Renal pelvis (tissue), 4 donors: ENCODE measurements around the gene PAM16. TPM values are rescaled to one million over a fixed set of nuclear protein-coding genes. Genes with fewer than 3 reads are reported as not detected.
"Not testable (repeated sequence)": the region's sequence is repeated elsewhere in the genome, so short reads cannot be mapped to it uniquely, and the experiment has no call there.

Experiments used
- DNase-seq: peaks from one replicate; pipeline ENCODE4 v3.0.0-alpha.2; 2013
- polyA plus RNA-seq, 3 donors: library from polyadenylated mRNA; unstranded; fragments of 120-200 nt; gene quantifications; one replicate each; pipeline ENCODE4 v1.2.1, GENCODE V29; 2013; ENCODE audit not compliant: insufficient read length in 3 of 3

The PAM16 gene
- polyA plus RNA-seq, 3 donors = 25.3 to 33.4 (median 30.7) TPM

DNA sequence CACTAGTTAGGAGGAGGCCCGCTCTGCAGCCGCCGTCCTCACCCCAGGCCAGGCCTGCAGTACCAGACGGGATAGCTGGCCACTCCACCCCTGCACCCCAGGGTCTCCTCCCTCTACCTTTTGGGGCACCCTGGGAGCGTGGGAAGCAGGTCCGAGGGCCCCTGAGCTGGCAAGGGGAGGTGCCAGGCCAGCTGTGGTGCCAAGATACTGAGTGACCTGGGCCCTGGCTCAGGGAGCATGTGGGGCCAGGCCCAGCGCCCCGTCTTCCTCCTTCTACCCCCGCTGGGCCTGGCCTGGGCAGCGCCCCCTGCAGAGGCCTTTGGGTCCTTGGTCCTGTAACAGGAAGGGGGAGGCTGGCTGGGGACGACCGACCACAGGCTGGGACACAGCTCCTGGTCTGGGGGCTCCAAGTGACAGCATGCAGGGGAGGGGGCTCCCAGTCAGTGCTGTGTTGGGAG, 13.0 kb downstream of the PAM16 start:
- no peak for DNase-seq

DNA sequence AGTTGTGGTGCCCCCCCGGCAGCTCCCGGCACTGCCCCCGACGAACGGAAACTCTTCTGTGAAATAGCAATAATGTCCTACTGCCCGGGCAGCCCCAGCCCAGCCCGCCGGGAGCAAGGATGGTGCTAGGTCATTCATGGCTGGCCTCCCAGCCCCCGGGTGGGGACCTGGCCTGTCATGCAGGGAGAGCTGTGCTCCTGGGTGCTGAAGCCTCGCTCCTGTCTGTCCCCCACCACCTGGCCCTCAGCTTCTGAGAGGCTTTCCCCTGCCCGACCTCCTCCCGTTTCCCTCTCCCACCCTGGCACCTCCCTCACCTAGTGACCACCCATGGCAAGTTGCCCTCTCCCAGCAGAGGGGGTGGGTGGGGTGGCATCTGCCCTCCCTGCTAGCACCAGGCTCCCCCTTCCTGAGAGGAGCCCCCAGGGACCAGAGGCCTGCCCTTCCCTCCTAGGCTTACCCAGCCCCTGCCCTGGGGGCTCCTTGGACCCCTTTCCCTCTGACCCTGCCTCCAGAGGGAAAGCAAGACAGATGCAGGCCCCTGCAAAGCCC, 13.5 kb downstream of the PAM16 start:
- DNase-seq = no peak

DNA sequence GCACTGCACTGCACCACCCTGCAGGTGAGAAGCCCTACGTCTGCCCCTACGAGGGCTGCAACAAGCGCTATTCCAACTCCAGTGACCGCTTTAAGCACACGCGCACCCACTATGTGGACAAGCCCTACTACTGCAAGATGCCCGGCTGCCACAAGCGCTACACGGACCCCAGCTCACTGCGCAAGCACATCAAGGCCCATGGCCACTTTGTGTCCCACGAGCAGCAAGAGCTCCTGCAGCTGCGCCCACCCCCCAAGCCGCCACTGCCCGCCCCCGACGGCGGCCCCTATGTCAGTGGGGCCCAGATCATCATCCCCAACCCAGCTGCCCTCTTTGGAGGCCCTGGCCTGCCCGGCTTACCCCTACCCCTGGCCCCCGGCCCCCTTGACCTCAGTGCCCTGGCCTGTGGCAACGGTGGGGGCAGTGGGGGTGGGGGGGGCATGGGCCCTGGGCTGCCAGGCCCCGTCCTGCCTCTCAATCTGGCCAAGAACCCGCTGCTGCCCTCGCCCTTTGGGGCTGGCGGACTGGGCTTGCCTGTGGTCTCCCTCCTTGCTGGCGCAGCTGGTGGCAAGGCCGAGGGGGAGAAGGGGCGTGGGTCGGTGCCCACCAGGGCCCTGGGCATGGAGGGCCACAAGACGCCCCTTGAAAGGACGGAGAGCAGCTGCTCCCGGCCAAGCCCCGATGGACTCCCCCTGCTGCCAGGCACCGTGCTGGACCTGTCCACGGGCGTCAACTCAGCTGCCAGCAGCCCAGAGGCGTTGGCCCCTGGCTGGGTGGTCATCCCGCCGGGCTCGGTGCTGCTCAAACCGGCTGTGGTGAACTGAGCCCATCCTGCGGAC, 14.2 kb downstream of the PAM16 start:
- DNase-seq = no peak

DNA sequence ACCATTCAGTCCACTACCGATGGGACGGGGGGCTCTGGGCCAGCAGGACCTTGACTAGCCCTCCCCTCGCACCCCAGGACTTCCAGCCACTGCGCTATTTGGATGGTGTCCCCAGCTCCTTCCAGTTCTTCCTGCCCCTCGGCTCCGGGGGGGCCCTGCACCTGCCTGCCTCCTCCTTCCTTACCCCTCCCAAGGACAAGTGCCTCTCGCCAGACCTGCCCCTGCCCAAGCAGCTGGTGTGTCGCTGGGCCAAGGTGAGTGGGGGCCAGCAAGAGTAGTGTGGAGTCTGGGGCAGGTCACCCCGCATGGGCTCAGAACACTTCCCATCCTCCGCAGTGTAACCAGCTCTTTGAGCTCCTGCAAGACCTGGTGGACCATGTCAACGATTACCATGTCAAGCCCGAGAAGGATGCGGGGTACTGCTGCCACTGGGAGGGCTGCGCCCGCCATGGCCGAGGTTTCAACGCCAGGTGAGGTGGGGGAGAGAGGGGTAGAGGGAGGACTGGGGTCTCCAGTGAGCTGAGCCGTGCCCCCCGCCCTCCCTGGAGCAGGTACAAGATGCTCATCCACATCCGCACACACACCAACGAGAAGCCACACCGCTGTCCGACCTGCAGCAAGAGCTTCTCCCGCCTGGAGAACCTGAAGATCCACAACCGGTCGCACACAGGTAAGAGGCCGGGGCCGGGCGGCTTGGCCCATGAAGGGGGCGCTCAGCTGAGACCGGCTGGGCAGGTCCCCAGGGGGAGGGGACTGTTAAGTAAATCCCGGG, 16.2 kb downstream of the PAM16 start:
- DNase-seq = no peak

DNA sequence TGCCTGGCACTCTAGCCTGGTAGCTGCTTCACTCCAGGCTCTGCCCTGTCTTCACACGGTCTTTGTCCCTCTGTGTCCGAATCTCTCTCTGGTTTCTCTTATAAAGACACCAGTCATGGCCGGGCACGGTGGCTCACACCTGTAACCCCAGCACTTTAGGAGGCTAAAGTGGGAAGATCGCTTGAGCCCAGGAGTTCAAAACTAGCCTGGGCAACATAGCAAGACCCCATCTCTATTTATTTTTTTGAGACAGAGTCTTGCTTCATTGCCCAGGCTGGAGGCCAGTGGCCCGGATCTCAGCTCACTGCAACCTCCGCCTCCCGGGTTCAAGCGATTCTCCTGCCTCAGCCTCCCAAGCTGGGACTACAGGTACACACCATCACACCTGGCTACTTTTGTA, 17.4 kb downstream of the PAM16 start:
- not testable (repeated sequence) for DNase-seq

DNA sequence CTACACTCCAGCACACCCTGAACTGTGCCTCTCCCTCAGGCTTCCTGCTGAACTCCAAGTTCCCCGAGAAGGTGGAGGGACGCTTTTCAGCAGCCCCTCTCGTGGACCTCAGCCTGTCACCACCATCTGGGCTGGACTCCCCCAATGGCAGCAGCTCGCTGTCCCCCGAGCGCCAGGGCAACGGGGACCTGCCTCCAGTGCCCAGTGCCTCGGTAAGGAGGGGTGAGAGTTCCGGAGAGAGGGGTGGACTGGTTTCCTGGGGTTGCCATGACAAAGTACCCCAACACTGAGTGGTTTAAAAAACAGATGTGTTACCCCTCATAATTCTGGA, 17.8 kb downstream of the PAM16 start:
- no peak for DNase-seq

DNA sequence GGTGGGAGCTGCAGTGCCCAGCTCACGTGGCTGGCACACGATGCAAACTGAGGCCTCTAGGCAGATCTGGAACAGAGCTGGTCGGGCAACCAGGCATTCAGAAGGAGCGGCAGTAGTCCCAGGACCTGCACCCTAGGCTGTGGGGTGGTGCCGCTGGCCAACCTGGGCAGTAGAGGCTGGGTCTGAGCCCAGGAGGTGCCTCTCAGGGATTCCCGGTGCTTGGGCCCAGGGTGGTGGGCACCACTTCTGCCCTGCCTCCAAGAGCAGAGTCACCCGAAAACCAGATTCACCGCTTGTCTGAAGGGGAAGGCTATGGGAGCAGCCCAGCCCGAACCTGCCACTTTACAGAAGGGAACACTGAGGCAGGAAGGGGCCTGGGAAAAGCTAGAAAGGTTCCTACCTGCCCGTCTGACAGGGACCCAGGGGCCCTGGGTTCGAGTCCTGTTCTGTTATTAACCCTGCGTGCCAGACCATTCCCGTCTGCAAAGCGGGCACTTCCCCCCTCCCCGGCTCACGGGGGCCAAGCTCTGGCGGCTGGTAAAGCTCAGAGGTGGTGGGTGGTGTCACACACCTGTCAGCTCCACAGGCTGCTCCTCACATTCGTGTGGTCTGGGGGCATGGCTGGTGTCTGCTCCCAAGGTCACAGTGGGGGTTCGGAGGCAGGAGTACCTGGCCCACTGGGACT, 18.4 kb downstream of the PAM16 start:
- no peak for DNase-seq

DNA sequence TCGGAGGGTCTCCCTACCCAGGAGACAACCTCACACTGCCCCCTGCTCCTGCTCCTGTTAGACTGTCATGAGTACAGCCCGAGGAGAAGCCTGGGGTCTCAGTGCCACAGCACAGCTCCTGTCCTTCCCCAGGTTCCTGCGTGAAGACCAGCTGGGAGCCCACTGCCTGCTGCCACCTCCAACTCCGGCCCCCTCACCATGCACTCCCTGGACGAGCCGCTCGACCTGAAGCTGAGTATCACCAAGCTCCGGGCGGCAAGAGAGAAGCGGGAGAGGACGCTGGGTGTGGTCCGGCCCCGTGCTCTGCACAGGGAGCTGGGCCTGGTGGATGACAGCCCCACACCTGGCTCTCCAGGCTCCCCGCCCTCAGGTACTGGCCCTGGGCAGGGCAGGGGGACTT, 19.0 kb downstream of the PAM16 start:
- no peak for DNase-seq

DNA sequence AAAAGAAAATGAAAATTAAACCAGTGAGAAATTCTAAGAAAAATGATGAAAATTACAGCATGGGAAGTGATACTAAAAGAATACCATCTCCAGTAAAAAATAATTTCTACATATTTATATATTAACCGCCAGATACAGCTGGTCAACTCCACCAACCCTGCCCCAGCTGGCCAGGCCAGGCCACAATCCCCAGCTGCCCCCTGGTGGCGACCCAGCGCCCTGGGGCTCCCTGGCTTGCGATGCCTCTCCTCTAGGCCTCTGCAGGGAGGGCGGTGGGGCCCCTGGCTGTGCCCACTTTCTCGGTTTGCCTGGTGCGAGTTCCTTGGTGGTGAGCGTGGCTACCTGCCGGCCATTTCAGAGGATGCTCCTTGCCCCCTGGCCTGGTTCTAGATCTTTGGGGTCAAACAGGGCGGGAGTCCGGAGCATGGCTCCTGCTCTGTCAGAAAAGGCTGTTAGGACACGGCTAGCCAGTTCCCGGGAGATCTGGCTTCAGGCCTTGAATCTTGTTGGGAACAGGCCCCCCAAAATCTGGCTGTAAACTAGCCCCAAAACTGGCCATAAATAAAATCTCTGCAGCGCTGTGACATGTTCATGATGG, 20.7 kb downstream of the PAM16 start:
- DNase-seq = no peak

DNA sequence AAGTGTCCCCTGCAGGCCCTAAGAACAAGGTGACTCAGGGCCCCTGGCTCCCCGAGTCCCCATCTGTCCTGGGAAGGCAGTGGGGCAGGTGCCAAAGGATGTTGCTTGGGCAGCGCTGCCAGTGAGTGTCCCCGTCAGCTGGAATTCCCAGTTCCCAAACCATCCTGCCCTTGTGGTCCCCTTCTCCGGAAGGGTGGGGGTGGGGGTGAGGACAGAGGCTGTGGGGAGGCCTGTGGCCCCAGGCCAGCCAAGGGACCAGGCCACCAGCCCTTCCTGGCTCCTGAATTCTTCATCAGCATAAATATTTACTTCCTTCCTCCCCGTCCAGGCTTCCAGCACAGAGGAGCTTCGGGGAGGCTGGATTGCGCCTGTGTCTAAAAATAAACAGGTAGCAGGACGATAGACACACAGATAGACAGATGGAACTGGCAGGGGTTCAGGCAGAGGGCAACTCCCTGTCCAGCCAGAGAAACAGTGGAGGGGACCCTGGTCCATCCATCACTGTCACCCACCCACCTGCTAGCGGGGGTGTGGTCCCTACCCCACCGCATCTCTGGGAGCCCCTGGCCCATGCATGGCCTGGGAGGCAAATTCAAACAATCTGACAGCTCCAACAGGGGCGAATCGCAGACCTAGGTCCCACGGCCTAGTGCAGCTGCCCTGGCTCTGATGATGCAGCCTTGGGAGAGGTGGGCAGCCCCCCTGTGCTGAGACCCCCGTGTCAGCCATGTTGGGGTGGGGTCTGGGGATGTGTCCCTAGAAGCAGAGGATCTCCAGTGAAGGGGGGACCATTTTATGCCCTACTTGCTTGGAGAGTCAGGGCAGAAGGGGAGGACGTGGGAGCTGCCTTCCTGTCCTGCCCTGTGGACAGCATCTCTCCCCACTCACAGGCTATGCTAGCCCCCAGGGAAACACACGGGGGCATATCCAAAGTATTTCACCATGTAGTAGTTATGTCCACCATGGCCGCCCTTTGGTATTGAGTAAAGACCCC, 22.0 kb downstream of the PAM16 start:
- DNase-seq = no peak

DNA sequence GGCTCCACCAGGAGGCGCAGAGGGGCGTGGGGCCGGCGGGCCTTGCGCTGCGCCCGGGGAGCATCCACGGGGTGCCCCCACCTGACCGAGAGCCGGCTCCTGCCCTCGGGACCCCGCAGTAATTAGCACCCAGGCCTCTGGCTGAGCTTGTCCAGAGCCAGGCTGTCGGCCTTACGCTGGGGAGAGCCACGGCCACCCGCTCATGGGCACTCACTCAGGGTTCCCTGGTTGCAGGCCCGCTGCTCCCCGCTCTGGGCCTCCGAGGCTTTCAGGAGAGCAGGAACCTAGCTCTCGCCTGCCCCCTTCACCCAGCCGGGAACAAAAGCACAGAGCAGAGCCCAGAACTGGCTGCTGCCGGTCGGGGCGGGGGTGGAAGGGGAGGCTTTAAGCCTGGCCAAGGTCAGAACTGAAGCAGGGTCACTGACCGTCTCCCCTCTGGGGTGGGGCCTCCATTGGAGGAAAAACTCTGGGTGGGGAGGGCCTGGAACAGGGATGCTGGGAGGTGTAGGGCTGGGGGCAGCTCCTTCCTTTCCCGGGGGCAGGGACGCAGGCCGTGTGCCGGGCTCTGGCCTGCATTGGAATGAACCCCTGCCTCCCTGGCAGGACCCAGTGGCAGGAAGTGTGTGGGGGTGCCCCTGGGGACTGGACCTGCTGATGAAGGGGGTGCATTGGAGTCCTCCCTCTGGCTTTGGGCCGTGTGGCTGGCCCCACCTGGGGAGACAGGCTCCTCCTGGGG, 22.9 kb downstream of the PAM16 start:
- DNase-seq = peak; percentile 82

DNA sequence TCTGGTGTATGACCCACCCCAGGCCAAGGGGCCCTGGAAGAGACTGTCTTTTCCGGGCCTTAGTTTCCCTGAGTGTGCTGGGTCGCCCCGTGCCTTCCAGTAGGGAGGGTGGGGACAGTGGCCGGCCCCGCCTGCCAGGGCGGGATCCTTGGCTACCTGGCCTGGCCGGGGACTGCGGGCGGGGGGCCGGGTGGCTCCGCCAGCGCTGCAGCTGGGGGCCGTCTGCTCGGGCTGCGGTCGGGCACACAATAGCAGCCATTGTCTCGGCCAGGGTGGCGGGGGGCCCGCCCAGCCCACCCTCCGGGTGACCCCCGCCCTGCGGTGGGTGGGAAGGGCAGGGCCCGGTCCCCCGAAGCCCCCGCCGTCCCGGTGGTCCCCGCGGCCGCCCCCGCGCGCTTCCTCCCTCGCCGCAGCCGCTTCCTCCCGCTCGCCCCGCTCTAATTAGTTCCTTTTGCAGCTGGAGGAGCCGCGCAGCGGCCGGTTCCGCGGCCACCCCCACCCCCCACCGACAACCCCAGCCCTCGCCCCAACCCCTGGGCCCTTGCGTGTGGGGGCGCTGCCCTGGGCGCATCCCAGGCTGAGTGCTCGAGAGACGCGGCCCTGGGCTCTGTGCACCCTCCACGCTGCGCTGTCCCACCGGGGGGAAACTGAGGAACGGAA, 23.6 kb downstream of the PAM16 start:
- DNase-seq = no peak

DNA sequence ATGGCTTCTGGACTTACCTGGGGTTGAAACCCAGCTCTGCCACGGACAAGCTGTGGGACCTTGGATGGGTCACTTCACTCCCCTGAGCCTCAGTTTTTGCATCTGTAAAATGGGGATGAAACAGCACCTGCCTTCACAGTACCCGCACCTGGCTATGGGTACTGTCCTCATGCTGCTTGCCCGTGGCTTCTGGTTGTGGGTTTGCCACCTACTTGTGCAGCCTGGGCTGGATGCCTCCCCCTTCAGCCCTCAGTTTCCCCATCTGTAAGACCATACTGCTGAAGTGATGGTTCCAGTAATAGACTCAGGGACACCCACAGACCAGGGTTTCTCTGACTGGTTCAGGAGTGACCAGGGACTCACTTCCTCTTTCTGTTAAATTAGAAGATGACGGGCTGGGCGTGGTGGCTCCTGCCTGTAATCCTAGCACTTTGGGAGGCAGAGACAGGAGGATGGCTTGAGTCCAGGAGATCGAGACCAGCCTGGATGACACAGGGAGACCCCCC, 25.8 kb downstream of the PAM16 start:
- DNase-seq = no peak

DNA sequence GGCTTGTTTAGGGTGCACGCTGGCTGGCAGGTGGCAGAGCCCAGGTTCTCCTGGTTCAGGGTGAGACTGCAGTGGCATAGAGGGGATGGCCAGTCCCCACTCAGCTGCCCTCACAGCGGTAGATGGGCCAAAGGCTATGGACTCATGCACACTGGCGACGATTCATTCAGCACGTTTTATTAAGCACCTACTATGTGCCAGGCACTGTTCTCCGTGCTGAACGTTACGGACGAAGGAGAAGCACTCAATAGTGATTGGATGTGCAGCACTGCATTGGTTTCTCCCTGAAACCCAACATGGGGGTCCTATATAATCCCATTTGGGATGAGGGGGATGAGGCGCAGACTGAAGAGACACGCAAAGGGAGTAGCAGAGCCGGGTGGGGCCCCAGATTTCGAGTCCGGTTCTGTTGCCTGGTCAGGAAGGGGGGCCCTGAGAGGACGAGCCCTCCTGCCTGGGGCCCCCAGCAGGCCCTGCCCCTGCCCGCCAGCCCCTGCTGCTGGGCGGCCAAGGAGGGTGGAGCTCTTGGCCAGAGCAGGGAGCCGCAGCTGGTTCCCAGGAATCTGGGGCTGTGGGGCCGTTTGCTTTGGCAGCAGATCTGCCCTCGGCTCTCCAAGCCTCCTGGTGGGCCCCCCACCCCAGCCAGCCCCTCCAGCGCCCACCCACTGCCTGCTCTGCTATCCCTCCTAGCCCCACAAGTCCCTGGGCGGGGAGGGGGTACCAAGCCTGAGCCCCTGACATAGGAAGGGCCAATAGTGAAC, 26.4 kb downstream of the PAM16 start:
- no peak for DNase-seq

DNA sequence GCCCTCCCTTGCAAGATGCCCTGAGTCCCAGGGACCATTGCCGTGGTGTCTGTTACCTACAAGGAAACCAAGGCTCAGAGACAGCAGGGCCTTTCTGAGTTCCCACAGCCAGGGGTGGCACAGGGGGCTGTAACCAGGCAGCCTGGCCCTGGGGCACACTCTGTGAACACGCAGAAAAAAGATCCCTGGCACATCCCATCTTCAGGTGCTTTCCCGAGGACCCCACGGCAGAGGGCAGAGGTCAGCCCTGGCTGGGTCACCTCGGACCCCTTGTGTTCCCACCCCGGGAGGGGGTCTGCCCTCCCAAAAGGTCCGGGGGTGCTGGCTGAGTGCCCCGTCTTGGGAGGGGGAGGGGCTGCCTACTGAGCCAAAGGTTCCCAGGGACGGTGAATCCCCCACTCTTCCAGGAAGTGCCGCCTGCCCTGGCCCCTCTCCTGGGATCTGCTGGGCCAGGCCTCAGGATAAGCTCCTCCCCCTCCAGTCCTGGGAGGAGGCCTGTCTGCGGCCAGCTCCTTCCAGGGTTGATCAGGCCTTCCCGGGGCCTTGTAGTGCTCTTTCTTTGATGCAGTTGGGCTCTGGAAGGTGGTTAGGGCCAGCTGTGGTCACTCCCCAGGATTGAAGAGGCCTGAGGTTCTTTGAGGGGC, 27.2 kb downstream of the PAM16 start:
- DNase-seq = peak; percentile 54

DNA sequence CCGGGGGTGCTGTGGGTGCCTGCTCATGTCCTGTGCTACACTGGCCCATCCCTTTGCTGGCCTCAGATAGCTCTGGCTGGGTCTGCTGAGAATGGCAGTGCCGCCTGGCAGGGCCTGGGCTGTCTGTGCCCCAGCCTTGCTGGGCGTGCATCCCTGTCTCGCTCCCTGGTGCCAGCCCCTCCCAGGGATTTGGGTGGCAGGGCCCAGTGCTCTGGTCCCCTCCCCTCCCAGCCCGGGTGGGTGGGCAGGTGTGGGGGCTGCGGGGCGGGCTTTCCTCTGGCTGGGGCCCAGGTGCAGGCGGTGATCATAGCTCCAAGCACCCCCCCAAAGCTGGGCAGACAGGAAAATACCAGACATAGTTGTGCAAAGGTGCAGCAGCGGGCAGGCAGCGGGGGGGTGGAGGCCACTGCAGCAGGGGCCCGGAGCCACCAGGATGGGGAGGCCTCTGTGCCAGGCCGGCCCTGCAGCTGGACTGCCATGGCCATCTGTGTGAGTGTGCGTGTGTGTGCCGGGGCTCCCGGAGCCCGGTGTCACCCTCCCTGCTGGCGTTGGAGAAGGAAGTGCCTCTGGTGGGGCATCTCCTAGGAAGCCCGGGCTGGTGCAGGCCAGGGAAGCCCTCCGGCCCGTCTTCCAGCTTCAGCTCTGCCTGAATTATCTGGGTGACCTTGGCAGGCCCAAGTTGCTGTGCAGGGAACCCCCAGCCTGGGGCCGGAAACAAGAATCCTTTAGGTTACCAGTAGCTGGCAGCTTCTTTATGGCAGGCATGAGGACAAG, 27.9 kb downstream of the PAM16 start:
- no peak for DNase-seq
